ENCODE results near the gene CYP27C1.

DNA sequence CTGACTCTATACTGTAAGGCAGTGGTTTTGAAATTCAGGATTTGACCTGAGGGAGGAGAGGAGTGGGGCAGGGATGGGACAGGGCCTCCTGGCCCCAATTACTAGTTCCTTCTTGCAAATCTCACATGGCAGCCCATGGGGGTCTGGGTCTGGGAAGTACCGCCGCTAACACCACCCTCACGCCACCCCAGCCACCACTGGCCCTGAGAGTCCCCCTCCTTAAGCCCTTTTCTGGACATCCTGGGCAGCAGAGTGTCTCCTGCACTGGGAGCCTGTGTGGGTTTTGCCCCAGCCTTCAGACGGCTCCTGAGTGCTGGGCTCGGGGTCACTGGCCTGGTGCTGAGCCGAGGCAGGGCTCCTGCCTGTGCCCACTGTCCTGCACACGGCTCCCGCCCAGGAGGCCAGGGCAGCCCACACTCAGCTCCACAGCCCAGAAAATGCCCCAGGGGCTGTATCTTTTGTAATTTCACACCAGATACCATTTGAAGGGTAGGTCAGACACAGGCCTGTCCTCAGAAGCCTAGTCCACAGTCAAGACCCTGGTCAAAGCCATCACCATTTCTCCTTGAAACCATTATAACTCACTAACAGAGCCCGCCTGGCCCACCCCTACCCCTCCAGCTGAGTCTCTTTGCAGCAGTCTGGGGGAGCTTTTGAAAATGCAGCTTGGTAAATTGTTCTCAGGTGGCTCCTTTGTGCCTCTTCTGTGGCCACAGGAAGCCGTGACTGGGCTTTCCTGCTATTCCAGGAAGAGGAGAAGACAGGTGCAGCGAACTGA is 55.1 kb downstream of the CYP27C1 start:
- TF ChIP-seq, protein P1, sequence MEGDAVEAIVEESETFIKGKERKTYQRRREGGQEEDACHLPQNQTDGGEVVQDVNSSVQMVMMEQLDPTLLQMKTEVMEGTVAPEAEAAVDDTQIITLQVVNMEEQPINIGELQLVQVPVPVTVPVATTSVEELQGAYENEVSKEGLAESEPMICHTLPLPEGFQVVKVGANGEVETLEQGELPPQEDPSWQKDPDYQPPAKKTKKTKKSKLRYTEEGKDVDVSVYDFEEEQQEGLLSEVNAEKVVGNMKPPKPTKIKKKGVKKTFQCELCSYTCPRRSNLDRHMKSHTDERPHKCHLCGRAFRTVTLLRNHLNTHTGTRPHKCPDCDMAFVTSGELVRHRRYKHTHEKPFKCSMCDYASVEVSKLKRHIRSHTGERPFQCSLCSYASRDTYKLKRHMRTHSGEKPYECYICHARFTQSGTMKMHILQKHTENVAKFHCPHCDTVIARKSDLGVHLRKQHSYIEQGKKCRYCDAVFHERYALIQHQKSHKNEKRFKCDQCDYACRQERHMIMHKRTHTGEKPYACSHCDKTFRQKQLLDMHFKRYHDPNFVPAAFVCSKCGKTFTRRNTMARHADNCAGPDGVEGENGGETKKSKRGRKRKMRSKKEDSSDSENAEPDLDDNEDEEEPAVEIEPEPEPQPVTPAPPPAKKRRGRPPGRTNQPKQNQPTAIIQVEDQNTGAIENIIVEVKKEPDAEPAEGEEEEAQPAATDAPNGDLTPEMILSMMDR (IDR thresholded peaks at IDR 0.05; ENCODE audit: insufficient read depth, low read length, poor library complexity, severe bottlenecking), result no peak
- TF ChIP-seq EZH2phosphoT487 (conservative IDR thresholded peaks at IDR 0.05; ENCODE audit: low read length), result no peak
